ENCODE measurements around the gene TBC1D22A. TPM values are rescaled to one million over a fixed set of nuclear protein-coding genes. Genes with fewer than 3 reads are reported as not detected.

TBC1D22A gene
- total and polyA plus RNA-seq, 2 experiments from 2014 or later = 15.3 to 19.8 TPM

GRCh38 chr22:47020166-47020565, 257.7 kb downstream of the TBC1D22A start:
- no peaks in the 10 kb centered on the region for H3K4me1 ChIP-seq (ENCODE audit: insufficient read depth)
- H4K20me1 ChIP-seq (ENCODE audit: insufficient read depth, poor library complexity, severe bottlenecking) = no peaks in the 10 kb centered on the region
- TF ChIP-seq EZH2 (IDR thresholded peaks at IDR 0.05; ENCODE audit: borderline replicate concordance) (no peak), CTCF (IDR thresholded peaks at IDR 0.05; ENCODE audit: poor library complexity) (no peak), EZH2phosphoT487 (IDR thresholded peaks at IDR 0.05; ENCODE audit: low read depth, severe bottlenecking, unreplicated experiment) (no peak)
- H3K79me2 ChIP-seq = no peaks in the 10 kb centered on the region
- H3K27me3 ChIP-seq = no peaks in the 10 kb centered on the region
- H3K9me2 ChIP-seq (replicated peaks; ENCODE audit: insufficient read depth) = no peaks in the 10 kb centered on the region
- 95% methylated on average over 7 of the region's 7 CpGs for WGBS (ENCODE audit: low lambda C conversion rate, missing lambda C conversion rate)
- no peak overlapping the region for H3K4me3 ChIP-seq
- no peak overlapping the region for H3K4me2 ChIP-seq
- no peaks in the 10 kb centered on the region for H3K36me3 ChIP-seq (replicated peaks; ENCODE audit: insufficient read depth, low read depth)
- no peaks in the 10 kb centered on the region for H3K9me3 ChIP-seq (ENCODE audit: low read depth)
- no peak overlapping the region for H2AFZ ChIP-seq
- no peak for DNase-seq (ENCODE audit: low spot score)
- no peak overlapping the region for H3K27ac ChIP-seq

GRCh38 chr22:47021371-47022074, 259.1 kb downstream of the TBC1D22A start:
- H3K4me2 ChIP-seq = no peak overlapping the region
- no peak overlapping the region for H3K27ac ChIP-seq
- H2AFZ ChIP-seq = no peak overlapping the region
- H3K4me3 ChIP-seq = no peak overlapping the region
- H3K27me3 ChIP-seq = no peaks in the 10 kb centered on the region
- H4K20me1 ChIP-seq (ENCODE audit: insufficient read depth, poor library complexity, severe bottlenecking) = no peaks in the 10 kb centered on the region
- no peaks in the 10 kb centered on the region for H3K4me1 ChIP-seq (ENCODE audit: insufficient read depth)
- 97% methylated on average over 7 of the region's 7 CpGs for WGBS (ENCODE audit: low lambda C conversion rate, missing lambda C conversion rate)
- no peak for DNase-seq (ENCODE audit: low spot score)
- no peaks in the 10 kb centered on the region for H3K9me3 ChIP-seq (ENCODE audit: low read depth)
- H3K9me2 ChIP-seq (replicated peaks; ENCODE audit: insufficient read depth) = no peaks in the 10 kb centered on the region
- H3K36me3 ChIP-seq (replicated peaks; ENCODE audit: insufficient read depth, low read depth) = no peaks in the 10 kb centered on the region
- no peaks in the 10 kb centered on the region for H3K79me2 ChIP-seq
- no peak for TF ChIP-seq EZH2phosphoT487 (IDR thresholded peaks at IDR 0.05; ENCODE audit: low read depth, severe bottlenecking, unreplicated experiment)
- no peak for TF ChIP-seq CTCF (IDR thresholded peaks at IDR 0.05; ENCODE audit: poor library complexity)
- TF ChIP-seq EZH2 (IDR thresholded peaks at IDR 0.05; ENCODE audit: borderline replicate concordance) = no peak

- WGBS (ENCODE audit: low lambda C conversion rate, missing lambda C conversion rate) = 88% methylated on average over 3 of the region's 3 CpGs
- H3K27me3 ChIP-seq = no peaks in the 10 kb centered on the region
- no peaks in the 10 kb centered on the region for H3K79me2 ChIP-seq
- no peak overlapping the region for H3K27ac ChIP-seq
- no peaks in the 10 kb centered on the region for H3K9me3 ChIP-seq (ENCODE audit: low read depth)
- DNase-seq (ENCODE audit: low spot score) = no peak
- no peaks in the 10 kb centered on the region for H3K36me3 ChIP-seq (replicated peaks; ENCODE audit: insufficient read depth, low read depth)
- H3K4me3 ChIP-seq = no peak overlapping the region
- H3K4me1 ChIP-seq (ENCODE audit: insufficient read depth) = no peaks in the 10 kb centered on the region
- no peak overlapping the region for H3K4me2 ChIP-seq
- no peaks in the 10 kb centered on the region for H3K9me2 ChIP-seq (replicated peaks; ENCODE audit: insufficient read depth)
- no peaks in the 10 kb centered on the region for H4K20me1 ChIP-seq (ENCODE audit: insufficient read depth, poor library complexity, severe bottlenecking)
- H2AFZ ChIP-seq = no peak overlapping the region
- TF ChIP-seq EZH2phosphoT487 (IDR thresholded peaks at IDR 0.05; ENCODE audit: low read depth, severe bottlenecking, unreplicated experiment) = no peak
- no peak for TF ChIP-seq CTCF (IDR thresholded peaks at IDR 0.05; ENCODE audit: poor library complexity)
- TF ChIP-seq EZH2 (IDR thresholded peaks at IDR 0.05; ENCODE audit: borderline replicate concordance) = no peak
Measured at GRCh38 chr22:47022075-47022473, 259.6 kb downstream of the TBC1D22A start.
